ENCODE measurements around the gene SLC39A7.

SLC39A7 gene

GRCh38 chr6:33170176-33171015 is 30.3 kb upstream of the SLC39A7 start:
- DNase-seq (ENCODE audit: low read depth): no peak

GRCh38 chr6:33171016-33171879 is 29.4 kb upstream of the SLC39A7 start:
- DNase-seq (ENCODE audit: low read depth): no peak

- no peak for DNase-seq (ENCODE audit: low read depth)
Measured at GRCh38 chr6:33171880-33172687, 28.6 kb upstream of the SLC39A7 start.

- DNase-seq (ENCODE audit: low read depth): no peak
Measured at GRCh38 chr6:33172688-33173534, 27.8 kb upstream of the SLC39A7 start.

GRCh38 chr6:33173535-33174180 is 27.0 kb upstream of the SLC39A7 start:
- DNase-seq (ENCODE audit: low read depth): no peak

- DNase-seq (ENCODE audit: low read depth): no peak
Measured at GRCh38 chr6:33174784-33175183, 25.9 kb upstream of the SLC39A7 start.

GRCh38 chr6:33175436-33176069 is 25.1 kb upstream of the SLC39A7 start:
- no peak for DNase-seq (ENCODE audit: low read depth)

- DNase-seq (ENCODE audit: low read depth): no peak
Measured at GRCh38 chr6:33176906-33177305, 23.8 kb upstream of the SLC39A7 start.

GRCh38 chr6:33177552-33178446 is 22.9 kb upstream of the SLC39A7 start:
- no peak for DNase-seq (ENCODE audit: low read depth)

GRCh38 chr6:33178755-33179475 is 21.8 kb upstream of the SLC39A7 start:
- no peak for DNase-seq (ENCODE audit: low read depth)

GRCh38 chr6:33181141-33181540 is 19.5 kb upstream of the SLC39A7 start:
- no peak for DNase-seq (ENCODE audit: low read depth)

- DNase-seq (ENCODE audit: low read depth): no peak
Measured at GRCh38 chr6:33183071-33183683, 17.5 kb upstream of the SLC39A7 start.

- DNase-seq (ENCODE audit: low read depth): no peak
Measured at GRCh38 chr6:33185190-33185589, 15.5 kb upstream of the SLC39A7 start.

GRCh38 chr6:33185654-33186187 is 14.9 kb upstream of the SLC39A7 start:
- DNase-seq (ENCODE audit: low read depth): no peak

- DNase-seq (ENCODE audit: low read depth): no peak
Measured at GRCh38 chr6:33187809-33188208, 12.9 kb upstream of the SLC39A7 start.

GRCh38 chr6:33189164-33189563 is 11.5 kb upstream of the SLC39A7 start:
- no peak for DNase-seq (ENCODE audit: low read depth)

- no peak for DNase-seq (ENCODE audit: low read depth)
Measured at GRCh38 chr6:33189625-33190448, 10.8 kb upstream of the SLC39A7 start.
